GM11168 (cell line): ENCODE measurements around the gene KRT5.

ENCODE experiments used
- in situ Hi-C: fragments of 300-500 bp; cut with MboI; formaldehyde crosslinking; loops from one replicate; pipeline ENCODE4 v1.12.0; 2022; ENCODE audit warnings: low sequenced_read_pairs; ENCODE audit not compliant: unreplicated experiment

KRT5 gene

DNA sequence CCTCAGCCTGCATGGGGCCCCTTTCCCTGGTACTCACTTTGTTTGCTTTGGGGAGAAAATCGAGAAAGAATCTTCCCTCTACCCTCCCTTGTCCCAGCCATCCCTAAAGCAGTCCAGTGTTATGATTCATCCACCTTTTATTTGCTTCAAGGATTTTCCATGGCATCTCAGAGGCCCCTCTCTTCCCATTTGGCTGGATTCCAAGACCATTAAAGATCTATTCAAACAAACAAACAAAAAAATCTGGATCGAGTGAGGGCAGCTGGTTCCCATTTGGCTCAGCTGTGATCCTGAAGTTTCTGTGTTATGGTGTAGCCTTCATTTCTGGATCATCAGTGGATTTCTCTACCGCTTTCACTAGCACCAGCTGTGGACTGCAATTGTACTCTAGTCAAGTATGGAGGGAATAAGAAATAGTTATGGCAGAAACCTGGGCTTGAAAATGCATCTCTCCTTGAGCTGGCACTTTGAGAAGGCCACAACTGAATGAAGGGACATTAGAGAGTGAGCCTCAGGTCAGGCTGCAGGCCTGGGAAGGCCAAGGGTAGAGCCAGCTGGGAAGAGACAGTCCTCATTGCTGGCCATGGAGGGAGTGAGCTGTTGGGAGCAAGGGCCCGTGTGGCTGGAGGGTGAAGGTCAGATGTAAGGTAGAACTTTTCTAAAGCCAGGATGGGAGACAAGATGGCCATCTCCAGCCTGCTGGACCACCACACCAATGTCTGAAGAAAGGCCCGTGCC is 19.1 kb upstream of the KRT5 start:
- in situ Hi-C loops = no loop called here

DNA sequence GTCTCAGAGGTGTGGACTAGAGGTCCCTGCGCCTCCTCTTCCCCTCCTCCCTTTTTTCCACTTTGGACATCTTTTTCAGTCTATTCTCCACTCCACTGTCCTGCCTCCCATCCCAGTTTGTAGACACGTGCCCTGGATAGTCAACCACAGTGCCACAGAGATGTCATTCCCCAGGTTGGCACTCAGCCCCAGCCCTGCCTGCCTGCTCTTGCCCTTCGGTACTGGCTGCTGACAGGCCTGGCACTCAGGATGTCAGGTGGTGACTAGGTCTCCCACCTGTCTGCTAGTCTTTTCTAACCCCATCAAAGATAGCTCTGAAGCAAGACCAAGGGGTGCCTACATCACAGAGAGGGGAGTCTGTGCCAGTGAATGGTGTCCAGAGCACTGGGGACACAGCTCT is 16.9 kb upstream of the KRT5 start:
- in situ Hi-C loops = no loop called here

DNA sequence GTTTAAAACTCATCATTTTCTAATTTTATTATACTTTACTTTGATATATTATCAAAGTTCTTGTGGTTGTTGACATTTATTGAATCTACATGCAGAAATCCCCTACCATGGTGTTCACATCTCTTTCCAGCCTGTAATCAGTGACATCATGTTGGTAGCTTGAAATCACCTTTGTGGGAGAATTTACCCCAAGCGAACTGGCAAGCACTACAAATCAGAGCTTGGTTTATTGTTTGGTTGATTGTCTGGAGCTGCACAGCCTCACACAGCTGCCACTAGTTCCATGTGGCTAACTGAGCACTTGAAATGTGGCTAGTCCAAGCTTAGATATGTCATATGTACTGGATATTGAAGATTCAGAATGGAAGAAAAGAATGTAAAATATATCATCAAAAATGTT is 15.4 kb upstream of the KRT5 start:
- in situ Hi-C loops = no loop called here

DNA sequence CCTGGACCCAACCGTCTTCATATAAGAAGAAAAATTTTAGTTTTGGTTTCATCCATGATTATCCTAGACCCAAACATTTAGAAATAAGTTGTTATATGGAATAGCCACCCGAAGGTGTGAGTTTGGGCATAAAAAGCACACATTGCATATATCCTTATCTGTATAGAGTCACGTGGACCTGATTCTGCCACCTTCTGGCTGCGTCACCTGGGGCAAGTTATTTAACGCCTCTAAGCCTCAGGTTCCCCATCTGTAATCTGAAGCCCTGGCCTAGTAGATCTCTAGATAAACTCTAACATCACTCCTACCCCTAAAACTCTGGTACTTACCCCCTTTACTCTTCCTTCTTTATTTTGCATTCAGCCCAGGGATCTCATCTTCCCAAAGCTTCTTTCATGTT is 14.3 kb upstream of the KRT5 start:
- in situ Hi-C loops = no loop called here

DNA sequence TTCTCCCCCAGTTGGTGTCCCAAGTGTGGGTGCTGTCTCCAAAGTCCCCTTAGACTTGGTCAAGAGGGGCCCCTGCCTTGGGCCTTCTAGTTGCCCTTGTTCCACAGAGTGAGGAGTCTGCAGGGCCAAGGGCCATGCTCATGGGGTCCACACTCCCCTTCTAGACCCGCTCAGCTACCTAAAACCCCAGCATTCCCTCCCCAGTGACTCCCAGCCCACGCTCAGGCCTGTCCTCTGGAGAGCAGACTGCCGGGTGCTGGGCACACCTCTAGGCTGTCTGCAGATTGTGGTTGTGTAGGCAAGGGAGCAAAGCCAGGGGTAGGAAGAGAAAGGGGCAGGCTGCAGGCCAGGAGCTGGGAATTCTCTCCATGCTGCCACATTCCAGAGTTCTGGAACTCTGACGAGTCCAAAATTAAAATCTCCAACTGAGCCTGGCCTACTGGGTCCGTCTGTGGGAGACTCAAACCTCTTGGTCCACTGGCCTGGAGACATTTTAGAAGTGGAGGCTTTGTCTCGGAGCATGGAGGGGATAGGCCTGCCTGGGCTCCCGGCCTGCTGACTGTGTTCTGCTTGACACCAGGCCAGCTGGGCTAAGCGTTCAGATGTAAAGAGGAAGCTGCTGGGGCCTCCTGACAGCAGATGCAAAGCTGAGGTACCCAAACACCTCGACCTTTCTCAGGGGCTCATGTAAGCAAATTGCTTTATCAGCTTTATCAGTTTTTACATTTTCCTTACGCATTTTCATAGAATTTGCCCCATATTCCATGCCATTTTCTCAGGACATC is 13.7 kb upstream of the KRT5 start:
- in situ Hi-C loops = no loop called here

DNA sequence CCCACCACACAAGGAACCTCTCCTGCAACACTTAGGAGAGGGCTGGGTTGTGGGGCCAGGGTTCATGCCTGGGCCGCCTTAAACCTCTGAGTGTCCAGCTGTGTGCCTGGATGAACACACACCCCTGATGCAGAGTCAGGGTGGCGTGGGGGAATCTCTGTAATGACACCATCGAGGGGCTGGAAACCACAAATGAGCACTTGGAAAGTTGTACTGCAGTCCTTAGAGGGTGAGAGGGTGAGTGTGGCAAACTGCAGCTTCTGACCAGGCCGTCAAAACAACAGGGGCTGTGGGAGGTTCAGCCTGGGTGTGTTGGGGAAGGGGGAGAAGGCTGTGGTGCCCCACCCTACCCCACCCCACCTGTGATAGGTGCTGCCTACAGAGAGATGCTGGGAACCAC is 12.4 kb upstream of the KRT5 start:
- in situ Hi-C loops = no loop called here

DNA sequence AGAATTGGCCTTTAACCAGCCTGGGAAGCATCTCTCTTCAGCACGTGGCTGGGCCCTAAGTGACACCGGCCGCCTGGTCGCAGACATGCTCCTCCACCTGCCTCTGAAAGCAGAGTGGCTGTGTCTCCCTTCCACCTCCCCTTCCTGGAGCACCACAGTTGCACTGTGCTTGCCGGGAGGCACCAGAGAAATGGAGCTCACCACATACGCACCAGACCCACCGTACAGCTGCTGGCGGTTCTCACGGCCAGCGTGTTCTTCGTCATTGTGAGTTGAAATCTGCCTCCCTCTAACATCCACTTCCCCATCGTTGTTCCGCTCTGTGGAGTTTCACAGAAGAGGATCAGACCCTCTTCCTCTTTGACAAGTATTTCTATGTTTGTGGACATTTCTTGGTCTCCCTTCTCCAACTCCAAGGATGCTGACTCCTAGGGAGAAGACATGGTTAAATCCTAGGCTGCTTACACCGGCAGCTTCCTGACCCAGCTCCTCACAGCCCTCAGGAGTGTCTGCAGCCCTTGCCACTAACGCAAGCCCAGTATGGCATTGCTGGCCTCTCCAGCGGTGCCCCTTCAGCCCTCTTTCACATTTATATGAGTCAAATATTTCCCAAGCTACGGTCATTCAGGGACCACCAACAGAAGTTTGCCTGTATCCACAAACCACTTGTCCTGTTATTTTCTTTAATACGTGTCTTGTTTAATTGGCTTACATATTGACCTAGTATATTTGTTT is 11.5 kb upstream of the KRT5 start:
- in situ Hi-C loops = no loop called here

DNA sequence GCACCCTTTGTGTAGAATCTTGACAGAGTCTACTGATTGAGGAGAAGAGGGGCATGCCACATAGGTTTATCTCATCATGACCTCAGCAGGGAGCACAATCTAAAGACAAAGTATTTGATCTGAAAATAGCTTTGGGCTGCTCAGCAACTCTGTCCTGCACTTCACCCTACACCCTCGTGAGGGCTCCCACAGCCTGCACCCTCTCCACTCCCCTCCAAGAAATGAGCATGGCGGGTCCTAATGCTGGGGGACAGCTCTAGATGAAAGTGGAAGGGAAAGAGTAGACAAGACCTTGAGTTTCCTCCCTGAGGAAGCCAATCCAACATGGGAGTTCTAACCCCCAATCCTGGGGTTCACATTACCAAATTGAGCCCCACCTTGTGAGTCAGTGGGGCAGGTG is 10.7 kb upstream of the KRT5 start:
- in situ Hi-C loops = no loop called here

DNA sequence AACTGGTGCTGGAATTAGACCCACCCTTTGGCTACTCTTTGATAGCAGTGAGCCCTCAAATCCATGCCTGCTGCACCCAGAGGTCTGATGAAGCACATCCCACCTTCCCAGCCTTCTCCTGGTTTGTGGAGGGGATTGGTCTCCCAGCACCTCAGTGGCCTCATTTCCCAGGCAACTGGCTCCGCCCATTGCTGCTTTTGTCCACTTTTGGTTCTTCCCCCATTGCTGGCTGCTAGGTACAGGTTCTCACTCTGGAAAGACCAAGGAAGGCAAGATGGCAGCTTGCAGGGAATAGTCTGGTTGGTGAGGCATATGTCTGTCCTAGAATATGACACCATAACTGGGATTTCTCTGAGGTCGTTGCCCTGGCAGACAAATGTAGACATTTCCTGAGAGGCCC is 10.2 kb upstream of the KRT5 start:
- in situ Hi-C loops = no loop called here

DNA sequence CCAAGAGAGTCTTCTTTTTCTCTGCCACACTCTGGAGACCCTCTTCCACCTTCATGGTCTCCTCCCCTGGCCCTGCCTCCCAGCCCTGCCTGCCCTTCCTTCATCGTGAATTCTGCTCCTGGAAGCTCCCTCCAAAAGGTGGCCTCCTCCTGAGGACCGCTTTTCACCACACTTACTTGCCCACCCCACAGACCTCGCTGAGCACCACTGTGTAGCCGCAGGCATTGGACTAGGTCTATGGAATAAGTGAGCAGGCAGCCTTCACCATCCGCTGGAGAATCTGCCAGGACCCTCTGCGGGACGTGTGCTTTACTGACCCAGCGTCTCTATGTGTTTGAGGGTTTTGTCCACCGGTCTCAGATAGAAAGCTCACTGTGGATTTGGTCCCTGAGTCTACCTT is 9.7 kb upstream of the KRT5 start:
- in situ Hi-C loops = no loop called here

DNA sequence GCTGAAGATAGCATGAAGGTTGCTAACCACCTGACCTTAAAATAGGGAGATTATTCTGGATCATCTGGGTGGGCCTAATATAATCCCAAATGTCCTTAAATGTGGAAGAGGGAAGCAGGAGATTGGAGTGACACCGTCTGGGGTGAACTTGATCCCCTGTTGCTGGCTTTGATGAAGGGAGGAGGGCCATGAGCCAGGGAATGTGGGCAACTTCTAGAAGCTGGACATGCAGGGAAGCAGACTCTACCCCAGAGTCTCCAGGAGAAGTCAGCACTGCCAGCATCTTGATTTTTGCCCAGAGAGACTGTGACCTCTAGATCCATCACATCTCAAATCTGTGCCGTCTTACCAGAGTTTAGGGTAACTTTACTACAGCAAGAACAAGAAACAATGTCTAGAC is 9.2 kb upstream of the KRT5 start:
- in situ Hi-C loops = no loop called here

DNA sequence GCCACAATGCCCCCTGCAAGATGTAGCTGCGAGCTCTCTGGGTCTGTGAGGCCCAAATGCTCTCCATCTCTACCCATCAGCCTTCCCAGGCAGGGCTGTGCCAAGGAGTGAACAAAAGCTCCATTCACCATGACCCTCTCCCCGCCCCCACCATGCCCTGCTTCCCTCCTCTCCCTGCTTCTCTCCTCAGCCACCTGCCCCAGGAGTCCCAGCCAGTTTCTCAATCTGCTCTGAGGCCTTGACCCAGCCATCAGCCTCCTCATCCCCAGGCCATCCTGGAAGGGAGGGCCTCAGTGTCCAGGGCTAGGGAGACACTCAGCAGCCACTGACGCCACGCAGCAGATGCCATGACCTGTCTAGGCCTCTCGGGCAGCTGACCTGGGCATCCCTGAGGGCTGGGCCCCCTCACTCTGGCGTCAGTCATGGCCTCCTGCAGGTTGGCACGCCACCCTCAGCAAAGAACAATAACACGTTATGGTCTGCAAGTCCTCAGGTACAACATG is 8.5 kb upstream of the KRT5 start:
- in situ Hi-C loops = no loop called here

DNA sequence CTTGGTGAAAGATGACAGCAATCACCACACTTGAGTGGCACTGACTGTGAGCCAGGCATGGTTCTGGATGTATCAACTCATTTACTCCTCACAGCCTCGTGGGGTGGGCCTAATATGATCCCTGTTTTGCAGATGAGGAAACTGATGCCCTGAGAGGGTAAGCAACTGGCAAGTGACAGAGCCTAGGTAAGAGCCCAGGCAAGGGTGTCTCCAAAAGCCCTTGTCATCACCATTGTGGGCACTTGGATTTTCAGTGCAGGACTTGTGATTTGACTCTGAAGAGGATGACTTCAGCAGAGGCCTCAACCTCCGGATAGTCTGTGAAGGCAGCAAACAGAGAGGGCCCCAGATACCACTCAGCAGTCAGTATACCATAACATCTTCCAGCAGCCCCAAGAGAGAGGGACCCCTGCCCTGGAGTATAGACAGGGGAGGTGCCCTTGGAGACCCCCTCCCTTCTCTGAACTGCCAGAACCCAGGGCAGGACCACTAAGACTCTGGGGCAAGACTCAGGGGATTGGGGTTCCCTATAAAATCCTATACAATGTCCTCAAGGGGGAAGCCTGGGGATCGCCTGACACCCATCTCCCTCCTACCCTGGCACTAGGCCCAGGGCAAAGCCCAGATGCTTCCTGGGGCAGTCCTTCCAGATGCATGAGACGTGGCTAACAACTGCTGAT is 7.1 kb upstream of the KRT5 start:
- in situ Hi-C loops = no loop called here

DNA sequence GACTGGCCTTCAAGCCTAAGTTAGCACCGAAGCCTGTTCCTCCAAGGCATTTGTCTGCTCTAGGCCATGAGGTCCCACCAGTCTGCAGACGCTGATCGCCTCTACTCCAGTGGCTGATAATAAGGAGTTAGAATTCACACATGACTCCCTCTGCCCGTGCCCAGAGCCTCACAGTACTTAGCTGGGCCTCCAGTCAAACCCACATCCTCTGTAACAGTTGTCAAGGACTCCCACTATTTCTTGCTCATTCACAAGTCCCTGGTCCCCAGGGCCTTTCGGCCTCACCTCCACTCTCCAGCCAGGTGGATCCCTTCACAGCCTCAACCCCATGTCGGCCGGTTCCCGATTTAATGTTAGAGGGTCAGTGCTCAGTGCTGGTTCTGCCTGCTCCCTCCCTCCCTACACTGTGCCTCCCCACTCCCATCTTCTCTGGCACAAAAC is 6.3 kb upstream of the KRT5 start:
- in situ Hi-C loops = no loop called here

DNA sequence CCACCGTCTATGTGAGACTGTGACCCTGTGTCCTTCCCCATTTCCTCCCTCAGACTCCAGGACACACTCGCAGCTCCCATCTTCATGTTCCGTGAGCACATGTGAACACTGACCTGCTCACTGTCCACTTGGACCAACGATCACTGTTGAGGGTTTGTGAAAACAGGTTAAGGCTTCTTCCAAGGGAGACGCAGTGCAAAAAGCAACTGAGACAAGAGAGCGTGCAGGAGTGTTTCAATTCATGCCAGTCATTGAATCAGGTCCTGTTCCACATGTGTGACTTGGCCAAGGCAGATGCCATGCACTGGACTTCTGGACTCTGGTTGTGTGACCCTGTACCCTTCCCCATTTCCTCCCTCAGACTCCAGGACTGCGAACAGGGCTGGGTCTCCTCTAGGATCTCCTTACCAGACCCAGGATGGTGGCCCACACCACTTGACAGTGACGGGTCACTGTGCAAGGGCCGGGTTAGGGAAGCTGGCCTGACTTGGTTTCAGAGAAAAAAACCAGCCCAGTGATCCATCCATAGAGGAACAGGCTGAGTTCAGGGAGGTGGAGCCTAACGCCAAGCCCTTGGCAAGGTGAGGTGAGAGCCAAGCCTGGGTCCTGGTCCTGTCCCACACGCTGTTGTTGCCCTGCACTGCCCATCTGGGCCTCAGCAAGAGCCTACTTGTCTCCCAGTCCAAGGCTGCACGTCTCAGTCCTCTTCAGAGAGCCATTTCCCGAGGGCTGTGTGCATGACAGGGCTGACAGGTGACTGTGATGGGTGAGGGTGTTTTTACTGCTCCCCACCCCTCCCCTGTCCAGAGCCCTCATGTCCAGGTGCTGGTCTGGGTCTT is 5.7 kb upstream of the KRT5 start:
- in situ Hi-C loops = no loop called here

DNA sequence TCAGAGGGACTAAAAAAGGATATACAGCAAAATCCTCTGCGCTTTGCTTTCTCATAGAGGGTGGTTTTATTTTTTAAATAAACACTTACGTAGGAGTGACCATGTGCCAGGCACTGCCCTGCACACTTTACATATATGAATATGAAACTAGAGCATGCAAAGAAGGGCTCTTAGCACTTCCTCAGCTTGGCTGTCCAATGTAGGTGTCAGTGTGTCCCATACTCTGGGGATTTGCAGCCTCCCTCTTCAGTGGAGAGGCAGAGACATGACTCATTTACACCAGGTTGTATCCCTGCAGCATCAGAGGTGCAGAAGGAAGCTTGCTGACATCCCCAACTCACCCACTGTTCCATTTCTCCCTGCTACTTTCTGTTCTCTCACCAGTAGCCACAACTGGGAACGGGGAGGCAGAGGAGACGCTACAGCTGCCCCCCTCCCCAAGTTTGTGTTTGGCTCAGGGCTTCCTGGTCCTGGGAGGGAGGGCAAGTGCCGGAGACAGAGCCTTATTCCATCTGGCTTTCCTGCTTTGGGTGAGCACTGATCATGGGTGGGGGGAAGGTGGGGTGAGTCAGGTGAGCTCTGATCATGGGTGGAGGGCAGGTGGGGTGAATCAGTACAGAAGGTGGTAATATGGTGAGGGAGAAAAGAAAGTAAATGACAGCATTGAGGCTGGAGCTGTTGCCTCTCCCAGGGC is 4.9 kb upstream of the KRT5 start:
- in situ Hi-C loops = no loop called here

DNA sequence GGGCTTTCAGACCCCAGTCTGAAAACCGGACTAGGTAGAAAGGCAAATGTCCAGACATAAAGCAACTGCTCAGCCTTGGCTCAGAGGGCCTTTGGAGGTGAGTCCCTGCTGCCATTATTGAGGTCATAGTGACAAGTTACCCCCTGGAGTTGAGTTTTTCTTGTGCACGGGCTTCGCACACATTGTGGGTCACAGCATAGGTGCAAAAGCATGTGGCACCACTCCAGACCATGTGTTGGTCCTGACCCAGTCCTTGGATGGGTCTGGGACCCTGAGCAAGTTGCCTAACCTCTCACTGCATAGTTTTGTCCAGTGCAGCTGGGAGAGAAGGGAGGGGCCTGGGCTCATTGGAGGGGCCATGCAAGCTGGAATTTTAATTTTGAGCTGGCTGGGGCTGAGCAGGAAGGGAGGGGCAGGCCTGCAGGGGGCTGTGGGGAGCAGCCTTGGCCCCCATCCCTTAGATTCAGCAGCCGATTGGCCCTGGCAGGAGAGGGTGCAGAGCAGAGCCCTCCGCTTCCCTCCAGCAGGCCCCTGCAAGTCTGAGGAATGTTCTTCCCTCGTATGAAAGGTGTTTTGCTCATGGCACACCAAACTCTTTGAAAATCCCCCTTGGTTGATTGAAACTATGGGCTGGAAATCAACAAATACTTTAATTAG is 4.2 kb upstream of the KRT5 start:
- in situ Hi-C loops = no loop called here

DNA sequence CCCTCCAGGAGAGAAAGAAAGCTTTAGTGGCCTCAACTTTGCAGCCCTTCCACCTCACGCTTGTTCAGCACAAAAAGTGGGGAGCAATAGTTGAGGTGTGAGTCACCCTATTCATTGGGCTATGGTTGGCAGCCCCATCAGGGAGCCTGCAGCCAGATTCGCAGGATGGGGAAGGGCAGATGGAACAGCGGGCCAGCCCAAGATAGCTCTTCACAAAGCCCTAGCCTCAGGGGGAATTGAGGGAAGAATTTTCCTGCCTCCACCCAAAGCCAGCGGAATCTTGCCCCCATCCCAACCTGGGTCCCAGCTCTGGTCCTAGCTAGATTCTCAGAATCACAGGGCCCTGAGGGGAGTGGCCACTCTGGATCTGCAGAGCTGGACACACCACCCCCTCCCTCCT is 3.6 kb upstream of the KRT5 start:
- in situ Hi-C loops = no loop called here
